HG03342 (cell line): Measurements from ENCODE around the gene PAX1.

Source experiments
- ATAC-seq: cut with Tn5 transposase; IDR thresholded peaks from one replicate; pipeline ENCODE4 v1.9.1; 2021; ENCODE audit warnings: mild to moderate bottlenecking, moderate library complexity; ENCODE audit not compliant: unreplicated experiment

Gene PAX1

DNA sequence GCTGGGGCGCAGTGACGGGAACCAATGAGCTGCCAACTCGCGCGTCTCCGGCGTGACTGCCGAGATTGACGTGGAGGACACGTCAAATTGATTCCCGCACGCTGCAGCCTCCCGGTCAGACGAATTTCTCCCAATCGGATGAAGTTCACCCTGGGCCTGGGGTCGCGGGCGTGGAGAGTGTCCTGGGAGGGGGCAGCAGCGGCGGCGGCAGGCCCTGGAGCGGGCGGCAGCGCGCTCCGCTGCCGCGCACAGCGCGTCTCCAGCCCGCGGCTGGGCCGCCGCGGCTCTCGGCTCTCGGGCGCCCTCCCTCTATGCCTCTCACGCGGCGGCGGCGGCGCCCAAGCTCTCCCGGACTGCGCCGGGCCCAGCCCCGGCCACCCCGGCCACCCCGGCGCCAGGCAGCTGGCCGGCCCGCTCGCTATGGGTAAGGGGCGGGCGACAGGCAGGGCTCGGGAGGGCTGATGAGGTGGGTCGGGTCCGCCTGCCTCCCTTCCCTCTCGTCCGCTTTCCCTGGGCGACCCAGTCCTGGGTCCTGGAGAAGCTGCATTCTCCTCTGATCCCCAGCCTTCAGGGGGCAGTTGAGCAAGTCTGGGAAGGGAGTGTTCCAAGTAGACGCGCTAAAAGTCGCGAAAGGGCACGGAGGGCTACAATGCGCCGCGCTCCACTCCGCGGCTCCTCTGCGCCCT is at the start of gene PAX1:
Gene PAX1 (plus strand): TSS at position 90 of the 686 bp plus-strand sequence. CDS start 49 bp downstream, at position 139.
- ATAC-seq, result no peak

DNA sequence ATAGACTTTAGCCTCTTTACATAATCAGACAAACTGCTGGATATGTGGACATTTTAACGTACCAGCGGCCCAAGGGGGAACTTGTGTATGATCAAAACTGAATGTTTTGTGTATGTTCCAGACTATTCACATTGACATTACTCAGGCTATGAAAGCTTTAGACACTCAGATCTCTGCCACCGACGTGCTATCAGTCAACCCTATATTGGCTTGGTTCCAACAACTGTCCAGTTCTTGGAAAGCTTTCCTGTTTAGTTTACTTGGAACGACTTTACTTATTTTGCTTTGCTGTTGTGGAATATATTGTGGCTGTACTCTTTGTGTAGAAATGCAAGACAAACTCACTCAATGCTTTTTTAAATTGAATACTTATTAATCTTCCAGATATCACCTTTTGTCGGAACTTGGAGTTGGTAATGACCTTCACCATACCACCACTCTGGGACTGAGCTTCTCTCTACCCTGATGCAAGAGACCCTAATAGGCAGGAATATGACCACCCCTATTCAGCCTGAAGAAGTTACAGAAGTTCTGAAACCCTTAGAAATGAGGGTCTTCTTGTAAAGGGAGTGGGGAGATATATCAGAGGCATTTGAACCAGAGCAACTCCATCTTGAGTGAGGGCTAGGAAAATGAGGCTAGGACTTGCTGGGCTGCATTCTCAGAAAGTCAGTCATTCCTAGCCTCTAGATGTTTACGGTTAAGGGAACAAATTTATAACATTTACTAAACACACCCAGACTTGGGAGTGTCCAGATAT is 49.0 kb upstream of the PAX1 start:
- no peak for ATAC-seq

DNA sequence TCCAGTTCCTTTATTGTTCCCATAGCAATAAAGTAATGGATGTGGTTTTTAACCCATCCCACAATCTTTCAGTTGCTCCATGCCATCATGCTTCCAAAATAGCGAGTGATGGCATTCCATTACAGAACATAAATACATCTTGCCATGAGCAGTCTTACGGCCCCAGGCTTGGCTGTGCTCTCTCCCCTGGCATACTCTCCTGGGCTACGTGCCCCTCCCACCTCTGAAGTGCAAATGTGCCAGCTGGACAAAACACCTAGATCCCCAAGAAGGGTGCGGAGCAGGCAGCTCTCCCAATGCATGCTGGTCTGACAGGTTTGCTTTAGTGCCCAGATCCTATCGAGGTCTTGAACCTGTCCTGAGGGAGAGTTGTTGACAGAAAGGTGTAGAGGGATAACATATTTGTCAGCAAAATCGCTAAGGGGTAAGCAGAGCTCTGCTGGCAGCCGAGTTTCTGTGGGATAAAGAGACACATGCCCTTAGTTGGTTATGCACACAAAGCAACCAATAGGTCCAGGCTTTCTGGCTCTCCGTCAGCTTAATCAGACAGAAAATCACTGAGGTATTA is 43.9 kb upstream of the PAX1 start:
- no peak for ATAC-seq

DNA sequence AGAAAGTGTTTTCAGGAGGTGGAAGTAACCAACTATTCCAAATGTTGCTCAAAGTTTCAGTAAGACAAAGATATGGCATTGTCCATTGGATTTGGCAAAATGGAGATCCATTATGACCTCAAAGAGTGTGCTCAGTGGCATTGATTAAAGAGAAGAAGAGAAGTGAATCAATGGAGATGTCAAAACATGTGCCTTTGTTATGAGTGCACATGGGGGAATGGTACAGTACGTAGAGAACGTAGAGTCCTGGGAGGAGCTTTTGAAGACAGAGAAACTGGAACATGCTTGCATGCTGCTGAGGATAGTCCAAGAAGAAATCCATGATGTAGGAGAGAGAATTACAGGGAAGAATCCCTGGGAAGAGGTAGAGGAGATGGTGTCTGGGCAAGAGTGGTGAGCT is 42.0 kb upstream of the PAX1 start:
- no peak for ATAC-seq

DNA sequence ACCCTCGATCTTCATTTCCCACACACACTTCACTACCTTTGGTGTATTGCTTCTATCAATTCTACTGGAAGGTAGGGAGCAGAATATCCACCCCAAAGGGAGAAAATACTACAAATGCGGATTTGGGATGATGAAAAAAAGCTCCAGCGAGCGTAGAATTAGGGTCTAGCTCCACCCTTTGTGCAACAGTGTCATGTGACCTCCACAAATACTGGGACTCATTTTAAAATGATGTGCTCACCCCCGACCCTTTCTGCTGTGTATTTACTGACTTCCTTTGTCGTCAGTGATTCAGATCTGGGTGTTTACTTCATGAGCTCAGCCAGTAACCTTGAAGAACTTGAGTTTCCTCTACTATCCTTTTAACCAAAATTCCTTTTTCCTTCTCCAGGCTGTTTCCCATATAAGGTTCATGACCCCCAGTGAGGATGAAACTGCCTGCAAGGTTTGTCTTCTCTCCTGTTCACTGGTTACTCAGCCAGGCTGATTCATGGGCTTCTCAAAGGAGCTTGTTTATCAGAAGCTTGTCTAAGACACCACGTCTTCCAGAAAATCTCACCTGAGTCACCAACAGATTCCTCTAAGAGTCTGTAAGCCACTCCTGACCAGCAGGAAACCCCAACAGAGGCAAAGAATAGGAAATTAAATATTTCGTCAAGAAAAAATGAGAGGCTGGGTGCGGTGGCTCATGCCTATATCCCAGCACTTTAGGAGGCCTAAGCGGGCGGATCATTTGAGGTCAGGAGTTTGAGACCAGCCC is 39.6 kb upstream of the PAX1 start:
- ATAC-seq, result no peak

DNA sequence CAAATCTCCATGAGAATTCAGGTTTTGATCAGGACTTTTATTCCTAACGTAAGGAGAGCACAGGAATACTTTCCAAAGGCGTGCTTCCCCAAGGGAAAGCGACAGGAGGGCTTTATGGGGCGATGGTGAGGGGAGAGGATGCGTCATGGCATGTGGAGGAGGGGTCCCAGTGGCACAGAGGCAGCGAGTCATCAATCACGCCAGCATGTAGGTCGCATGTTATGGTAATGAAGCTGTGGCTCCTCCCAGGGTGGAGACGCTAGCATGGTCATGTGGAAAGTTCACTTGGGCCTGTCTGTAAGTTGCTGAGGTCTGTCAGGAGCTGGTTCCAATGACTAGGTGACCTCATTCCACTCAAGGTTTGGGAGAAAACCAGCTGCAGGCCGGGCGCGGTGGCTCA is 35.3 kb upstream of the PAX1 start:
- ATAC-seq, result no peak

DNA sequence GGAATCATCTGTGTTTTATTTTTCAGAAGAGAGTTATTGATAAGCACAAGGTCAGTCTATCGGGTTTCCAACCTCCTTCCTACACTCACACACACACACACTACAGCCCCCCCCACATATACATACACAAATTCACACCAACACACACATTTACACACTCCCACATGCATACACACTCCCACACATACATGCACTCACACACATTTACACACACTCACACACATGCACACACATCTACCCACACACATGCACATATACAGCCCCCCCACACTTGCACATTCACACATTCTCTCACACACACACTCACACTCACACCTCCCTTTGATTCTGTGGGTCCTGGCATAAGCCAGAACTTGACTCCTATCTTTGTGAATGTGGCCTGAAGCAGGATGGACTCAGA is 34.5 kb upstream of the PAX1 start:
- ATAC-seq, result no peak

DNA sequence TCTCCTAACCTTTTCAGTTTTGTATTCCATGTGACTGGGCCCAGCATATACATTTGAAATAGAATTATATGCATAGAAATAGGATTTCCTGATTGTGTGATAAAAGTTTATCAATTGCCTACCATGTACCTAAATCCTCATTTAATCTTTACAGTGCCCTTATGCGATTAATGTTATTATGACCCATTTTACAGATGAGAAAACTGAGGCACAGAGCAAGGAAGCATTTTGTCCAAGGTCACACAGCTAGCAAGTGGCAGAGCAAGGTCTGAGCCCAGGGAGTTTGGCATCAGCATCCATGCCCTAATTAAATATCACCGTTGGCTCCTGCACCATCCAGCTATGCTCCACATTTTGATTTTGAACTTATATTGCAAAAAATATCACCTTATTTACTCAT is 28.2 kb upstream of the PAX1 start:
- ATAC-seq, result no peak

DNA sequence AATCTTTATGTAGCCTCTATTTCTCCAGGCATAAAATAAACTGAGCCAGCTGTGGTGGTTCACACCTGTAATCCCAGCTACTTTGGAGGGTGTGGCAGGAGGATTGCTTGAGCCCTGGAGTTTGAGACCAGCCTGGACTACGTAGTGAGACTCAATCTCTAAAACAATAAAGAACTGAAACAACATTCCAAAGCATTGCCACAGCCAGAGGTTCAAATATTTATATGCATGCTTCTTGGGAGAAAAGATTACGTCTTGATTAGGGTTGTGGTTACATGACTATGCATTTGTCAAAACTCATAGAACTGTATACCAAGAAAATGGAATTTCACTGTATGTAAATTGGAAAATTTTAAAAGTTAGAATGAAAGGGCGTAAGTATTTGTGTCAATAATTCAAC is 27.7 kb upstream of the PAX1 start:
- ATAC-seq, result no peak

DNA sequence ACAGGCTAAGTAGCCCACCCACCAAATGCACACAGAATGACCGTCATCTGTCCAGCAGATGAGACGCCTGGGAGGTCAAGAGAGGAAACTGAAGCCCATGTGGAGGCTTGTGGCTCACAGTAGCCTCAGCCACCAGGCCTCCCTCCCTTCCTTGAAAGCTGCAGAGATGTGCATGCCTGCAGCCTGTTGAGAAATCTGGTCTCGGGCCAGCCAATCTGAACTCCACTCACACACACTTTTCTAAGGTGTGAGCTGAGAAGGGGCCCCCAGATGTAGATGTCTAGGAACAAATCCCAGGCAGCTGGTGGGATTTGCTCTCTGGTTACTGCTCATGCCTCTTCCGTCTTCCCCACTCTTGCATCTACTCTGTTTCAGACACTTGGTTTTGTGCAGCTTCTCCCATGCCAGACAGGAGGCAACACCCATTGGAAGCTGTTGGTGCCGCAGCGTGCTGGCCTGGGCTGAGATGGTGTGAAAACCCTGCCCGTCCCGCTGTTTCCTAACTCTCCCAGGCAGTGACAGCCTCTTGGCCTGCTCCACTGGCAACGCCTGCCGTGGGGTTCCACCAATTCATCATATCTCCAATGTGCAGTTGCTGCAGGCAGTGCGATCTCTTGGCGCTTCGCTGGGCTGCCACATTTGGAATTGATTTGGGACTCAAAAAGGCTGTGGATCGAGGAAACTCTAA is 24.1 kb upstream of the PAX1 start:
- no peak for ATAC-seq

DNA sequence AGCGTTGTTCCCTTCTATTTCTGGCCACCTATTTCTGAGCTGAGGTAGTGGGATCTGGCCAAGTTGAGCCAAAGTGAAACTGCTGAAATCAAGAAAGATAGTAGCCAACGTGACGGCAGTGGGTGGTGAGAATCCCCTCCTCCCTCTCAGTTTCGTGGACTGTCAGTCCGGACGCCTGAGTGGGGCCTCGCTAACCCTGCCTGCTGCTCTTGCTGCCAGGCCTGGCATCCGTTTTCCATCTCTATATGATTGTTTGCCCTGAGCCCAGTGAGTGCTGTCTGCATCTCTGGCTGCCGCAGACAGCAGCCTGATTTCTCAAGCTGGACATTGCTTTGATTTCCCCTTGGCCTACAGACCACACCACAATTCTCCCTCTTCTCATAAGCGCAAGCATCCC is 23.5 kb upstream of the PAX1 start:
- no peak for ATAC-seq

DNA sequence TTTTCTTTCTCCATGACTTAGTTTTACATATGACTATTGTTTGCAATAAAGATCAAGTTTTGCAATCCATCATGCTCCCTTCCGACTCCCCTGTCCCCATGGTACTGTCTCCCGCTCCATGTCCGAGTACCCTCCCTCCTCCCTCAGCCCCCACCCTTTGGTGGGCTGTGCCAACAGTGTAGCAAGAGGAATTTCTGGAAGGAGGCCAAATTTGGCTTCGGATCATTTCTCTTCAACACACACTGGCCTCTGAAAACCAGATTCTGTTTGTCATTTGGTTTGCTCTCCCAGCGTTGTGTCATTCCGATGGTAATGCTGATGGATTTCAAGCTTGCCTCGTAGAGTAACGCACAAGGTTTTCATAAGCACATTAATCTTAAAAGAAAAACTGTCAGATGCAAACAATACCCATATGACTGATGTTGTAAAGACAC is 22.9 kb upstream of the PAX1 start:
- no peak for ATAC-seq

DNA sequence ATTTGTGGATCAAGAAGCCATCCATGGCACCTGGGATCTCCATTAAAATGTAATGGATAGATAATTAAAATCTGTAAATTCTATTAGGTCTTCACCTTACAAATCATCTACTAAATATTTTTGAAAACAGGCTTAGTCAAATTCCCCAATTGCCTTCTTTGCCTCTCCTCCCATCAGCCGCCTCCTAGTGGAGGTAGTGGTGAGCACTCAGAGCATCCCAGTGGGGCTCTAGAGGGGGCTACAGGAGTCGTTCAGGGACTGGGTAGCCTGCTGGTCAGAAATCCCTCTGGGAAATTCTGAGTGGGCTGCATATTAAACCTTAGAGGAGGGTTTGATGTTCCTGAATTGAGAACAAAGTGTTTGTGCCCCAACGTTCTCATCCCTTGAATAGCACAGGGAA is 20.8 kb upstream of the PAX1 start:
- ATAC-seq, result no peak

DNA sequence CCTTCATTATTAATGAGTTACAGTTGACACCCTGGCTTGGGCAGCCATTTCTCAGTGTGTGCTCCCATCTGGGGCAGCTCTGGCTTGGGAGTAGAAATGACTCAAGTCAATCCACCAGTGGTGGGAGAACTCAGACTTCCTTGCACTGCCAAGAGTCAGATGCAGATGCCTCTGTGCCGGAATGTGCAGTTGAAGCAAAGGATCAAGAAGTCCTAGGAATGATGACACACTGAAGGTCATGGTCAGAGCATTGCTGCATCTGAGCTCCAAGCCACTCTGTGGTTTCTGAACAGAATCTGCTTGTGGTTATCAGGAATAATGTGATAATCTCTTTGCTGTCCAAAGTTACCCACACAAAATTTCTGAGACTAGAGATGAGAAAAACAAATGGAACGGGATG is 19.5 kb upstream of the PAX1 start:
- no peak for ATAC-seq

DNA sequence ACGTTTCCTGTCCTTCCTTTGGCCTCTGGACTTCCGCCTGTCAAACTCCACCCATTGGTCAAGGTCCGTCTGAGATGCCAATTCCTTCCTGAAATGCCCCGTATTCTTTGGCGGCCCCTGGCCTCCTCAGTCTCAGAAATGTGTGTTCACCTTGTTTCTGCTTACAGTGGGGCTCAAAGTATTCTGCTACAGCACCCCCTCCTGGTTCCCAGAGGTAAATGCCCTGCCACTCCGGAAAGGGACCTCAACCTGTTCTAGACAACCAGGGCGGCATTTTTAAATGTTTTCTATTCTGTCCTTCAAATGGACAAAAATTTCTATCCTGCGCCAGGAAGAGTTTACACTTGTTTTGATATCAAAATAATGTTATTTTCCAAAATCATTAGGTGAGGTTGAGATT is 12.1 kb upstream of the PAX1 start:
- ATAC-seq, result no peak

DNA sequence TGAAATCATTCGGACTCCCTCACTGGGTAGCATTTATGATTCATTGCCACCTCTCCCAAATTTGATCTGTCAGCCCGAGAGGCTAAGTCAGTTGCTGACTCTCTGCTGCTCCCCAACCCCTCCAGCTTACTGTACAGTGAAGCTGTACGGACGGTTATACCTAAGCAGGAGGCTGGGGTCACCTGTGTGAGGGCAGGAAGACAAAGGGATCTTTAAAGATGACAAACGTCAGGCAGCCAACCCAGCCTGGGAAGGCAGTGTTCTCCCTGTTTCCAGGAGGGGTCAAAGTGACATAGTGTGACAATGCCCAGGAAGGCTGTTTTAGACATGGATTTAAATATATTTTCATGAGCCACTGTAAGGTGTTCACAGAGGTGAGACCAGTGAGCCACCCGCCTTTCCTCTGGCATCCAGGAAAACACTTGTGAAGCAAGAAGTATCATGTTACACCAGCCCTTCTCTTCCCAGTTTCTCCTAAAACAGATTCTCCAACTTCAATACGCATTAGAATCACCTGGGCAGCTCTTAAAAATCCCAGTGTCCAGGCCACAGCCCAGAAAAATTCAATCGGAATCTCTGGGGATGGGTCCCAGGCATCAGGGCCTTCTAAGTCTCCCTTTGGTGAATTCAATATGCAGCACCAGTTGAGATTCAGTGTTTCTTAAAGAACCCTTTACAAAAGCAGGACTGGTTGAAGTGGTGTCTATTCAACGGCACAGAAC is 6.8 kb upstream of the PAX1 start:
- no peak for ATAC-seq

DNA sequence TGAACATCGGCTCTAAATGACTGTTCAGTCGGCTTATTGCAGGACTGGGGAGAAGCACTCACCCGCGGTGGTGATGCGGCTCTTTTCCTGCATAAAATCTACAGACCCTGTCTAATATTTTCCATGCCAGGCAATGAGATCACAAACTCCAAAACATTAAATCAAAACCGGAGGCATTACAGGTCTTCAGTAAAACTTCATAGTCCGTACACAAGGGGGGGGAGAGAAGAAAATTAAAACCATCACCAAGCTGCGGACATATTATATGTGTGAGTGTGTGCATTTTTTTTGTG is 6.3 kb upstream of the PAX1 start:
- ATAC-seq, result no peak

DNA sequence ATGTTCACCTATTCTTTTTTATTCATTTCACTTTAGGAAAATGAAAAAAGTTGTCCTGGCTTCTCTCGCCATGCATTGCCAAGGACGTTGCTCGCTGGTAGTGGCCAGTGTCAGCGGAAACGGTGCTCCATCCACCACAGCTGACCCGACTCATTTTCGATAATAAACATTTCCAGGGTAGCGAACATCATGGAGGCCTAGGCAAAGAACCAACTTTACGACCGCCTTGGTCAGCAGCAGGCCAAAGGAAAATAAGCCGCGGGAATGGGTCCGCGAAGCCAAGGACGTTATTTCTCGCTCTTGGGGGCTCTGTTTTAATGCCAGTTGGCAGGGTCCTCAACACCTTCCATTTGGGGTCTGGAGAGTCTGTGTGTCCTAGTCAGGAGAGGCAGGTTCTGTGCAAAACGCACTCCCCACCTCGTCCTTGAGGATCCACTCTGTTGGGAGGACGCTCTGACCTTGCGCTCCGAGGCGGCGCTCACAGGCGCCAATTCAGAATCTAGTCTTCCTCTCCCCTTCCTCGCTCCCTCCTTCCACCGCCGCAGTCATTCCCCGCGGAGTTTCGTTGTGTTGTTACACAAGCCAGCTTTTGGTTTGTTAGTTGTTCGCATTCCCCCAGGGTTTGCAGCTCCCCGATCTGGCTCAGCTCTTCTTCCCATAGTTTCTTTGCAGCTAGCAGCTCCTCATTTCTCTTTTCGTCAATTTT is 4.1 kb upstream of the PAX1 start:
- ATAC-seq, result no peak

DNA sequence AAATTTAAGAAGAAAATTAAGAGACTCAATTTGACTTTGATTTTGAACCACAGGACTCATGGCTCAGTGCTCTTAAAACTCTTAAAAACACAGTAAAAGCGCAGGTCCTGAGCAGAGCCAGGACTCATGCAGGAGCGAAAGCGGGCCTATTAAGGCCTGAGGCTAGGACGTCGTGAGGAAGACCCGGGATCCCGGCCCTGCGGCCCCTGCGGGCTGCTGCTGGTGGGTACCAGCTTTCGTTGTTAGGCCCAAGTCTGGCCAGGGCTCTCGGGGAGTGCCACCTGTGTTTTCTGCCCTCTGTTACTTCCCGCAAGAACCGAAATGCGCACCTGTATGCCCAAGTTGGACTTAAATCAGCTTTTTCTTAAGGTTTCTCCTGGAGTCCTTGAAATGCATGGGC is 3.4 kb upstream of the PAX1 start:
- ATAC-seq, result no peak
